Measurements from ENCODE around the gene TEPSIN.

DNA sequence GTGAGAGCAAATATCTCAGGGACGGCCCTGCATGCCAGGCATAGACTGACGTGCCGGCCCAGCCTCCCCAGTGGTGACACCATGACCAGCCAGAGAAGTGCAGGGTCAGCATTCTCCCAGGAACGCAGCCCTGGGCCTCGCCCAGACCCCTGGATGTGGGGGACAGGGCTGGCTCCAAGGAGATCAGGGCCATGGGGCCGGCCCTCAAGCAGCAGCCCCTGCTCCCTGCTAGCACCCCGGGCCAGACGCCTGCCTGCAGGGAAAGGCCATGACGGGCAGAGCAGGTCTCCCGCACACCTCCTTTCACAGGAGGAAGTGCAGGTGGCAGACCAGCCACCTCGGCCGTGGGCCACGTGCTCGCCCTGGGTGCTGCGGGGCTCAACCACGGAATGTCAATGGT is 9.8 kb upstream of the TEPSIN start:
- TF ChIP-seq, protein P1, sequence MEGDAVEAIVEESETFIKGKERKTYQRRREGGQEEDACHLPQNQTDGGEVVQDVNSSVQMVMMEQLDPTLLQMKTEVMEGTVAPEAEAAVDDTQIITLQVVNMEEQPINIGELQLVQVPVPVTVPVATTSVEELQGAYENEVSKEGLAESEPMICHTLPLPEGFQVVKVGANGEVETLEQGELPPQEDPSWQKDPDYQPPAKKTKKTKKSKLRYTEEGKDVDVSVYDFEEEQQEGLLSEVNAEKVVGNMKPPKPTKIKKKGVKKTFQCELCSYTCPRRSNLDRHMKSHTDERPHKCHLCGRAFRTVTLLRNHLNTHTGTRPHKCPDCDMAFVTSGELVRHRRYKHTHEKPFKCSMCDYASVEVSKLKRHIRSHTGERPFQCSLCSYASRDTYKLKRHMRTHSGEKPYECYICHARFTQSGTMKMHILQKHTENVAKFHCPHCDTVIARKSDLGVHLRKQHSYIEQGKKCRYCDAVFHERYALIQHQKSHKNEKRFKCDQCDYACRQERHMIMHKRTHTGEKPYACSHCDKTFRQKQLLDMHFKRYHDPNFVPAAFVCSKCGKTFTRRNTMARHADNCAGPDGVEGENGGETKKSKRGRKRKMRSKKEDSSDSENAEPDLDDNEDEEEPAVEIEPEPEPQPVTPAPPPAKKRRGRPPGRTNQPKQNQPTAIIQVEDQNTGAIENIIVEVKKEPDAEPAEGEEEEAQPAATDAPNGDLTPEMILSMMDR (IDR thresholded peaks at IDR 0.05), result no peak
- no peak for TF ChIP-seq POLR2A (IDR thresholded peaks at IDR 0.05)
